ENCODE data around the gene FPR2.

- TF ChIP-seq, protein P1, sequence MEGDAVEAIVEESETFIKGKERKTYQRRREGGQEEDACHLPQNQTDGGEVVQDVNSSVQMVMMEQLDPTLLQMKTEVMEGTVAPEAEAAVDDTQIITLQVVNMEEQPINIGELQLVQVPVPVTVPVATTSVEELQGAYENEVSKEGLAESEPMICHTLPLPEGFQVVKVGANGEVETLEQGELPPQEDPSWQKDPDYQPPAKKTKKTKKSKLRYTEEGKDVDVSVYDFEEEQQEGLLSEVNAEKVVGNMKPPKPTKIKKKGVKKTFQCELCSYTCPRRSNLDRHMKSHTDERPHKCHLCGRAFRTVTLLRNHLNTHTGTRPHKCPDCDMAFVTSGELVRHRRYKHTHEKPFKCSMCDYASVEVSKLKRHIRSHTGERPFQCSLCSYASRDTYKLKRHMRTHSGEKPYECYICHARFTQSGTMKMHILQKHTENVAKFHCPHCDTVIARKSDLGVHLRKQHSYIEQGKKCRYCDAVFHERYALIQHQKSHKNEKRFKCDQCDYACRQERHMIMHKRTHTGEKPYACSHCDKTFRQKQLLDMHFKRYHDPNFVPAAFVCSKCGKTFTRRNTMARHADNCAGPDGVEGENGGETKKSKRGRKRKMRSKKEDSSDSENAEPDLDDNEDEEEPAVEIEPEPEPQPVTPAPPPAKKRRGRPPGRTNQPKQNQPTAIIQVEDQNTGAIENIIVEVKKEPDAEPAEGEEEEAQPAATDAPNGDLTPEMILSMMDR (IDR thresholded peaks at IDR 0.05) = no peak
- TF ChIP-seq POLR2A (IDR thresholded peaks at IDR 0.05) = no peak
These were observed 5.4 kb upstream of the FPR2 start for GRCh38 chr19:51755571-51755970.
